ENCODE data around the gene FSIP1.

FSIP1 gene

GRCh38 chr15:39618063-39618823 lies 164.4 kb downstream of the FSIP1 start:
- no peak for DNase-seq (ENCODE audit: low read depth)

DNA sequence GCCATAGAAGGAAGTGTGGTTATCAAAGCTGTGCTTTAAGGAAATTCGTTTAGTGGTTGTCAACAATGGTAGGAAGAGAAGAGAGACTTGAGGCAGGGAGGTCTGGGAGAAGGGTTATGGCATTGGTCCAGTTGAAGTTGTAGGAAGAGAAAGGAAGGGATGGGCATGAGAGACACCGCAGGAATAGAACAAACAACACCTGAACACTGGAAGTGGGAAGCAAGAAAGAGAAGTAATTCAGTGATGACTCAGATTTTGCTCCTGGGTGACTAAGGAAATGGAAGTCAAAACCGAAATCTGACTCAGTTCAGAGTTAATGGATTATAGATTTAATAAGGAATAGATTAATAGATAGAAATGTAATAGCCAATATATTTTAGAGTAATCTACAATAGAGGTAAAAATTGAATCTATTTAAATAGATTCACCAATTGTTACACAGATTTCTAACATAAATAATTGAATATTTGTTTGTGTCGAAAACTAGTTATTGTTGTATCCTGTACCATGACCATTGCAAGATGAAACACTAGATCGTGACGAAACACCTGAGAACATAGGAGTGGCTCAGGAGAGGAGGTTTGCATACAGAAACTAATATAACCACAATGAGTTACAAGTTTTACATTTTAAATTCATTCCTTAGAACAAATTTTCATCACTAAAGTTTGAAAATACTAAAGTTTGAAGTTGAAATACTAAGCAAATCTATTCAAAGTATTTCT lies 165.7 kb downstream of the FSIP1 start:
- DNase-seq (ENCODE audit: low read depth): no peak

DNA sequence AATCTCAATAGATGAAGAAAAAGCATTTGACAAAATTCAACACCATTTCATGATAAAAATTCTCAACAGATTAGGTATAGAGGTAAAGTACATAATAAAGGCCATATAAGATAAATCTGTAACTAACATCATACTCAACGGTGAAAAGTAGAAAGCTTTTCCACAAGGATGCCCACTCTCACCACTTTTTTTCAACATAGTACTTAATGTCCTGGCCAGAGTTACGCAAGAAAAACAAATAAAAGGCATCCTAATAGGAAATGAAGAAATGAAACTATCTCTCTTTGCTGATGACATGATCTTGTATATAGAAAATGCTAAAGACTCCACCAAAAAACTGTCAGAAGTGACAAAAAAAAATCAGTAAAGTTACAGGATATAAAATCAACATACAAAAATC lies 168.8 kb downstream of the FSIP1 start:
- no peak for DNase-seq (ENCODE audit: low read depth)

- no peak for DNase-seq (ENCODE audit: low read depth)
Observed at GRCh38 chr15:39613271-39613670, 169.4 kb downstream of the FSIP1 start.

- DNase-seq (ENCODE audit: low read depth): no peak
Observed at GRCh38 chr15:39610665-39611064, 172.0 kb downstream of the FSIP1 start.

- DNase-seq (ENCODE audit: low read depth): no peak
Observed at GRCh38 chr15:39609166-39609916, 173.3 kb downstream of the FSIP1 start.

DNA sequence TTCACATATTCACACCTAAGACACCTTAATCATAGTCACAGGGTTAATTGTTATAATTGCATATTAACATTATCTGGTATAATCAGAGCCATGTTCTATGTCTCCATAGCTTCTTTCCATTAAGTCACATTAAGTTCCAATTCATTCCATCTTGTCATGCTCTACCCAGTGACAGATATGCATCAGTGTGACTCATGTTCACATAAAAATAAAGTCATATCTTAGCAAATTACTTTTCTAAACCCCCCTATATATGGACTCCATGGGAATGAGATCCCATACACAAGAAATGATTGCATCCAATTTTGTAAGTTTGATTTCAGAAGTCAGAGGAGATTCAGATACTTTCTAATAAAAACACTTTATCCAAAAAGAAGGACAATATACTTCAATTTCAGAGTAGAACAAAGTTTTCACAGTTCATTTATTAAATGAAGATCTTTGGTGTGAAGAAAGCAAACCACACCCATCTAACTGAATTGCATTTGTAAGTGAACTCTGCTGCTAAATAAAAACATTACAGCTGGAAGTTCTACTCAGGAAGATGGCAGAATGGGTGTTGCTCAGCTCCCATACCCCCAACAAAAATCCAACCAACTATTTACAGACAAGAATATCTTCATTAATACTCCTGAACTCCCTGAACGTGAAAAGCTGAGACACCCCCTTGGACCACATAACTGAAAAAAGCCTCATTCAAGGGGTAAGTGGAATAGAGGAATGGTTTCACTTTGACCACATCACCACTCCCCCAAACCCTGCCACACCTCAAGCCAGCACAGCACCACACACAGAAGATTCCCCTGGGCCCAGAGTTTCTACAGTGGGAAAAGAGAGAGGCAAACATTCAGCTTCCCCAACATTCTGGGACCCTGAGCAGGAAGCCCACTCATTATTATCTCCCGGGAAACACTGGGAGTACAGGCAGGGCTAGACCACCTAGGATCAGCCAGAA lies 174.2 kb downstream of the FSIP1 start:
- DNase-seq (ENCODE audit: low read depth): no peak

DNA sequence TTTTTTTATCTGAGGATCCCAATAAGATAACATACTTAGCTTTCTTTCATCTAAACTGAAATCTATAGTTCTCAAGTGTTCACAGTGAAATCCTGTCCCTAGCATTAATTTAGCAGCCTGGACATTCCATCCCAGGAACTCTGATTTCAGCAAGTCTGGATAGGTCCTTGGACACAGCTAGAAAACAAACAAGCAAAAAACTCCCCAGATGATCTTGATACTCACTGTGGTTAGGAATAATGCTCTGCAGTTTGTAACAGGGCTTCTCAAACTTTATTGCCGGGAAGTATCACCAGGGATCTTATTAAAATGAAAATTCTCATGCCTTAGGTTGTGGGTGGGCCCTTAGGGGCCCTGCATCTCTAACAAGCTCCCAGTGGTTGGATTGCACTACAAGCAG lies 177.5 kb downstream of the FSIP1 start:
- DNase-seq (ENCODE audit: low read depth): no peak

DNA sequence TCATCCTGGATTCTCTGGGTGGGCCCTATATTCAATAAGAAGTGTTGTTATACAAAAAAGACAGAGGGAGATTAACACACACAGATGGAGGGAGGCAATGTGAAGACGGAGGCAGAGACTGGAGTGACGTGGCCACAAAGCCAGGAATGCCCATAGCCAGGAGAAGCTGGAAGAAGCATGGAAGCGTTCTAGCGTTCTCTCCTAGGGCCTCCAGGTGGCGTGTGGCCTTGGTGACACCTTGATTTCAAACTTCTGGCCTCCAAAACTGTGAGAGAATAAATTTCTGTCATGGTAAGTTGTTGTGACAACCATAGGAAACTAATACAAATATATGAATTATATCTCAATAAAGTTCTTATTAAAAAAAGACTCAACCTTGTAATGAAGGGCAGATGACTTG lies 180.5 kb downstream of the FSIP1 start:
- no peak for DNase-seq (ENCODE audit: low read depth)

DNA sequence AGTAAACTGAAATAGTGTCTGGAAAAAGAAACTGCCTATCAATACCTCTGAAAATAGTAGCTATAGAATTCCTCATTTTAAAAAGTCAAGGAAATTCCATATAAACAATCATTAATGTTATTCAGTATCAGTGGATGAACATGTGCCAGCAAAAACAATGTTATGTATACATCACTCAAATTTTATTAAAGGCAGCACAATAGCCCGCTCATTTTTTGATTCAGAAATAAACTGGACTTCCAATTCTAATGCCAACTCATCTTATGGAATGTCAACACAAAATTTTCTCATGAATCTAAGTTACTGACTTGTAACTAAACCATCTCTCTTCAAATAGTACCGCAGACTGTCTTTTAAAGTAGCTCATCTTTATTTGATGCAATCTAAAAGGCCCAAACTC lies 182.8 kb downstream of the FSIP1 start:
- DNase-seq (ENCODE audit: low read depth): no peak

DNA sequence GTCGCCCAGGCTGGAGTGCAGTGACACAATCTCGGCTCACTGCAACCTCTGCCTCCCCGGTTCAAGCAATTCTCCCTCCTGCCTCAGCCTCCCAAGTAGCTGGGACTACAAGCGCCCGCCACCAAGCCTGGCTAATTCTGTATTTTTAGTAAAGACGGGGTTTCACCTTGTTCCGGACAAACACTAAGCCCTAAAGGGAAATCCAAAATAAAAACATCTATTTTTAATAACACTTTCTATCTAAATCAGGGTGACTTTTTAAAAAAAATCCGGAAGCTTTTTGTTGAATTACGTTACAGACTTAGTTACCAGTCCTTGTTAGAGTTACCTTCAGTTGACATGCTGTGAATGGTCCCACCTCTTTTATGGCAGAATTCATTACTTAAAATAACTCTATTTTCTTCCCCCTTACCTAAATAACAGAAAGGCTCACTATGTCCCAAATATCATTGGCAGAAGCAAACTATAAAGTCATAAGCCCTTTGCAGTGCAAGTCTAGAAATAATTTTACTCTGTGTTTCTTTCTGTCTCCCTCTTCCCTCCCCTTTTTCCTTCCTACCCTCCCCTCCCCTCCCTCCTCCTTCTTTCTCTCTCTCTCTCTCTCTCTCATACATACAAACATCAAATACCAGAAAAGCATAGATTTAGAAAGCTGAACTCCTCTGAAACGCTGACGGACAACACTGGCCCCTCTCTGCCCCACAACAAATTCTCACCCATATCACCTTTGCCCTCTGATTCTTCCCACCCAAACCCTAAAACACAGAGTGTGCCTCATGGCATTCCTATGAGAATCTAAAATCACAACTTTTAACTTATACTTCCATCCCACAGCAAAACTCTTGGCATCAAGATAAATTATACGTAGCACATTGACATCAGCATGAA lies 183.4 kb downstream of the FSIP1 start:
- no peak for DNase-seq (ENCODE audit: low read depth)

DNA sequence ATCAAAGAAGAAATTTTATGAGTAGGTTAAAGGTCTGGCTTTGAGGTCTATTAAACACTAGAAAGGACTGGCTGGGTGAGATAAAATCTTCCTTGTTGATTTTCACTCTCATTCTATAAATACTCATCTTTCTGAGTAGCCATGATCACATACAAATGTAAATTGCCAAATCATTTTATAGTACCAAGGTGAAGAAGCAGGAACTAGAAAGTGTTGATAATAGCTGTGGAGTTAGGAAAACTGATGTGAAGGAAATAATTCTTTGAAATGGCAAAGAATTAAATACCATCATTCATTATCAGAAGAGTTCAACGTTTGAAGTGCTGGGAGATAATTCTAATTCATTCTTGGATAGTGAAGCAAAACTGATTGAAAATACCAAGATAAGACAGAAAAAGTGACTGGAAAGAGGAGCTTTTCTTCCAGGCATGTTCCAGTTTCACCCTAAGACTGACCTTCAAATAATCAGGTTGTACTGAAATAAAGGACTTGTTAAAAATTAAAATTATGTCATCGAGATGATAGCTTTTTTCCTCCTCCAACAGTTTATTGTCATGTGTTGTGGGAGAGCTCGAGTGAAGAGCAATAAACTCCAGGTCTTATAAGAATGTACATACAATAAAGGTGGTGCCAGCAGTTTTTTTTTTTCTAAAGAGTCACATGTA lies 184.3 kb downstream of the FSIP1 start:
- DNase-seq (ENCODE audit: low read depth): no peak

- no peak for DNase-seq (ENCODE audit: low read depth)
Observed at GRCh38 chr15:39597751-39598185, 184.9 kb downstream of the FSIP1 start.

DNA sequence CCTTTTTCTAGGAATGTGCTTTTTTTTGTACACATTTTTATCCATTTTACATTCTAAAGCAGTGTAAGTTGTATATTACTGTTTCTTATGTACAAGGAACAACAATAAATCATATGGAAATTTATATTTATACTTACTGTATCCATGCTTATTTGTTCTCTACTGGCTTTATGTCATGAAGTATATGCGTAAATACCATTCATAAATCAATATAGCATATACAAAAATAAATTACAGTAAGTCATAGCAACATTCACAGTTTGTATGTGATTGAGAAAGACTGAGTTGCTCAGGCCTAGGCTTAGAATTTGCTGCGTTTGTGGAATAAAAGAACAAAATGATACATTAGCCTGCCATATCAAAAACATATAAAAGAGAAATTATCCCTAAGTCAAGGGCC lies 185.3 kb downstream of the FSIP1 start:
- DNase-seq (ENCODE audit: low read depth): no peak

- DNase-seq (ENCODE audit: low read depth): no peak
Observed at GRCh38 chr15:39596358-39597051, 186.1 kb downstream of the FSIP1 start.

GRCh38 chr15:39595338-39596221 lies 187.1 kb downstream of the FSIP1 start:
- no peak for DNase-seq (ENCODE audit: low read depth)

- DNase-seq (ENCODE audit: low read depth): no peak
Observed at GRCh38 chr15:39594446-39595337, 187.9 kb downstream of the FSIP1 start.
